ENCODE results near the gene LRMDA.

LRMDA gene

DNA sequence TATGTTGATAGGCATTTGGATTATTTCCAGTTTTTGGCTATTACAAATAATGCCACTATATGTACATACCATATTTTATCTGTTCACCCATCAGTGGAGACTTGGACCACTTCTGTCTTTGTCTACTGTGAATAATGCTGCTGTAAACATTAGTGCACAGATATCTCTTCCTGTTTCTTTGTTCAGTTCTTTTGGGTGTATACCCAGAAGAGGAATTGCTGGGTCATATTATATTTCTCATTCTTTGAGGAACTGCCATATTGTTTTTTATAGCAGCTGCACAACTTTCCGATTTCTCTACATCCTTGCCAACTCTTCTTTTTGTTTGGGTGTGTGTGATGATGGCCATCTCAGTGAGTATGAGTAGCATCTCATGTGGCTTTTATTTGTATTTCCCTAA lies 218.0 kb downstream of the LRMDA start:
- no peak for DNase-seq

DNA sequence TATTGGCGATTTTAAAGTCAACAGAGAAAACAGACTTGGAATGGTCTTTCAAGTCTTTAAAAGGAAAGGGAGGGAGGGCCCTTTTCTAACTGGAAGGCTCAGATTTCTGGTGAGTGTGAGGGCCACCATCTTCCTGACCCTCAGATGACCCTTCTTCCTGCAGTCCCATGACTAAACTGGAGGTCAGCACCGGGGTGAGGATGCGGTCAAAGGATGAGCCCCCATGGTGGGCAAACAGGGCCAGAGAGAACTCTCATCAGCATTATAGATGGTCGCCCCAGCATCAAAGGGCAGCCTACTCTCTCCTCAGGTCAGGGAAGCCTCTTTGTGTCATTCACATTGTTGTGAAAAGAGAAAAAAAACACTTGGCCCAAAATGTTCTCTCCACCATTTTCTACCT lies 219.2 kb downstream of the LRMDA start:
- DNase-seq, result no peak

DNA sequence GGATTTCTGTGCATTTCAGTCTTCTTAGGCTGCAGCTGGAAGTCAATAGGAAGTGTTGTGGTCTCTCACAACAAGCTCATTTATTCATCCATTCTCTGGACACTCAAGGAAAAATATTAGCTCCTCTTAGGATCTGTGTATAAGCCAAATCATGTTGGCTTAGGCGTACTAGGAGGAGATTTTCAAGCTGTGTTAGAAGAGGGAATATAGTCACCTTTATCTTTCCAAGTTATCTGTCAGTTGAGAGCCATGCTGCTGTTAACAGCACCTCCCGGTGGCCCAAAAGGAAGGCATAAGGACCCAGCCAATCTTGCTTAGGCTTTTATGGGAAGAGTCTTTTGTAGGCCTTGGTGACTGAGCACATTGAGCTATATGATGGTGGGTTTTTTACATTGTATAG lies 220.0 kb downstream of the LRMDA start:
- DNase-seq, result no peak

DNA sequence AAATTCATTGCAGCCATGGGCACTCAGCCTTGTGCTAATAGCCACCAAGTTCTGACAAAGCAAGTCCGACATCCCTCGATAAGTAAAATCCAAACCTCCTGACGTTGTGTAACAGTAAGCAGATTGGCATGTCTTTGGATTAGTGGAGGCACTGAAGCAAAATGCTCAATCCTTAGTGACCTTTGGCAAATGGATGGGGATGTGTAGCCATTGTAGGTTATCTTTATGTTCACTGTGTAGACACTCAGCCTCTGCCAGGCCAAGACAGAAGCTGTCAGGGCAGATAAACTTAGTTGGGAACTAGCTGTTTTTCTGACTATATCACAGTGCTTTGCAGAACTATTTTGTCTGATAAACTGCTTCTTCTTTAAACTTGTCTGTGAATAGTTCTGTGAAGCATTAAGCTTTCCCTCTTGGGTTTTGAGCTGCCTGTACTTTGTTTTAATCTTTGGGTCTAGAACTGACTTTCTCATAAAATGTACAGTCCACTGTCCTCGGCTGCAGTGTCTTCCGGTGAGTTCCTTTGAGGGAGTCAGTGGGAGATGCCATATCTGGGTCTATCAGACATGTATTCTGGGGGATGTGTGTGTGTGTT lies 220.8 kb downstream of the LRMDA start:
- DNase-seq, result no peak

DNA sequence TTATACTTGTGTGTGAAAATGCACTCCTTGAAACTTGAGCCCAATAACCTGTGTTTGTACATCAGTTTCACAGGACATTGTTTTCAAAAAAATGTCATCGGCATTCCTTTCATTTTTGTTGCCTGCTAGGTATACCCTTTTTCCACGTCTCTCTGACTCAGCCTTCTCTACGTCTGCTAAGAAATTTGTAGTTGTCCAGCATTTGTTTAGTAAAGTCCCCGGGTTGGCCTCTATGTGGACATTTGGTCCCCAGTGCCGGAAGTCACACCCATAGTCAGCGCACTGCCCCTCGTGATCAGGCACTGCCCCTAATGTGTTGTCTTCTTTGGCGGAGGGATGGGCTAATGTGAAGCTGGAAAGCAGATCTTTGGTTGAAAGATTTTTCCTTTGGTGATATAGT lies 222.3 kb downstream of the LRMDA start:
- DNase-seq, result no peak

DNA sequence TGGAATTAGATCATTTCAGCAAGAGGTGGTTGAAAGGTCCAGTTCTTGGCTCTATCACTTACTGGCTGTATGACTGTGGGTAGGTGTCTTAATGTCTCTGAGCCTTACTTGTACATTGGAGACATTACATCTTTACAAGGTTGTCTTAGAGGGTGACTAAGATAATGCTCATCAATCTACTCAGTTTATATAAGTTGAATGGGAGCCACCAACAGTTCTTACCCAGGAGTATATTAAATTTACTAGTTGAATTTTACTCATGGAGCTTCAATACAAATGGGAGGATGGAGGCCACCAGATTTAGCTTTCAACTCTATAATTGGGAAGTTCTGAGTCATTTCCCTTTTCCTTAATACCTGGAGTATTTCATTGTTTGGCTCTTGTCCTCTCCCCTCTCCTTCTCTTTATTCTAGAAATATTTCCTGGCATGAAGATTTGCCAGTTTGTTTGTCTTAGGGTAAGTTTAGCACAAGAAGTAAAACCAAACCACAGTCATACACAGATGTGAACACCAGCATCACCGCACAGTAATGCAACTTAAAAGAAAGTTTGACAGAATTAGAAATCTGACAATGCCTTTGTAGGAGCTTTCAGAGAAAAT lies 222.8 kb downstream of the LRMDA start:
- no peak for DNase-seq

DNA sequence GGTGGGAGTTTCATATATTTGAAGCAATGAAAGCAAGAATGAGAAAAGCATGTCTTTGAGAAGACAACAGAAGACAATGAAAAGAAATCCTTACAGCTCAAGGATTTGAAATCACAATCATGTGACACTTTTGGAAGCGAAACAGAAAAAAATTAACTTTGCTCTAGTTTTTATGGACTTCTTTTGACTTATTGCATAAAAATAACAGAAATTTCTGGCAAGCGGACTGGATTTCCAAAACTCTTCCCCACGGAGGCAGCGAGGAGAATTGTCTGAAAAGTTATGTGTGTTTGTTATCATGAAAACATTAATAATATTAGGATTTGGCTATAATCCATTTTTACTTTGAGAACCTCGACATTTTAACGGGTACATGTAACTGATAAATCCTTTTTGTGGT lies 223.3 kb downstream of the LRMDA start:
- no peak for DNase-seq

DNA sequence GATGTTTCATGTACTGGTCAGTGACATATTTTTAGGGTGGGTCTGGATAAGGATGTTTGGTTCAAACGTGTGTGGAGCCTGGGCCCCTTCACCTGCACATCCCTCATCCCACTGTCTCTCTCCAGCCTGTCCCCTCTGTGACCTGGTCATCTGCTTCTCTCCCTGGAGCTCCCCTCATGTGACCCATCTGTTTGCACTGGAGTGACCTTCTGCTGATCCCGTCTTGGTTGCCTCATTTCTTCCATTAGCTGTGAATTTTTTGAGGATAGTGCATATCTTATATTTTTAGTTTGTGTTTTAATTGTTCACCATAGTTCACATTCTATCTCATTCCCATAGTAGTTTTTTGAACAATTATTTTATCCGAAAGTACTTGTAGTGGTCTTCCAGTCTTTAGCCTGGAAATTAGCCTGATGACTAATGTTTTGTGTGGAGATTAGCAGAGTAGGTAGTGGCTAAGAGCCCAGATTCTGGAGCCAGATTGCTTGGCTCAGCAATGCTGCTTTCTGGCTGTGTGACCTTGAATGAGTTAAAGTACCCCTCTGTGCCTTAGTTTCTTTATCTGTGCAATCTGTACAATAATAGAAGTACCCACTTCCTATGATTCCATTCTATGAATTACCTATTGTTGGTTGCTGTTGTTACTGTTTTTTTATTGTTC lies 224.5 kb downstream of the LRMDA start:
- no peak for DNase-seq

DNA sequence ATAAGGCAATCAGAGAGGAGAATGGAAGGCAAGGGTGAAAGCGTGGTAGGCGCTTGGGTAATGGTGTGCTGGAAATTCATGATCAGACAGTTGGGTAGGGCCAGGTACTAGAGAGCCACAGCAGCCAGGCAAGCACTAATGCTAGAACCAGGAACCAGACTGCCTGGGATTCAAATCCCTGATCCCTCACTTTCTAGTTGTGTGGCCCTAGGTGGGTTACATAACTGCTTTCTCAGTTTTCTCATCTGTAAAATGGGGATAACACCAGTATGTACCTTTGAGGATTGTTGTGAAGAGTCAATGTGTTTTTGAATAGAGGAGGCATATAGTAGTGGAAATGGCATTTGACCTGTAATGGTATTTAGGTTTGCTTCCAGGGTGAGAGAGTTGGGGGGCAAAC lies 225.9 kb downstream of the LRMDA start:
- no peak for DNase-seq

DNA sequence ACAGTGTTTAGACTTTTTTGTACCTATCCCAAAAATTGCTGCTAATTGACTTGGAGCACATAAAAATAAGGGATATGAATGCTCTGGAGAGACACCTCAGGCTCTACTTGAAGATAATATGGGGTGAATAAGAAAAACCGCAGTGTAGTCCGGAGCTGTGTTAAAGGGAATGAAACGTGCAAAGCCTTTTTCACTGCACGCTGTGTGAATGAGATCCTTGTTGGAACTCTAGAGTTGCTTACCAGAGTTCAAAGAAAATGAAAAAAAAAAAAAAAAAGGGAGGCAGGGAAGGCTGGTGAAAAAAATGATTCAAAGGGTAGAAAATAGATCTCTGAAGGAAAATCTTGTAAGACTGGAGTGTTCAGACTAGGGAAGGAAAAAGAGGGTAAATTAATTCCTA lies 226.6 kb downstream of the LRMDA start:
- no peak for DNase-seq

DNA sequence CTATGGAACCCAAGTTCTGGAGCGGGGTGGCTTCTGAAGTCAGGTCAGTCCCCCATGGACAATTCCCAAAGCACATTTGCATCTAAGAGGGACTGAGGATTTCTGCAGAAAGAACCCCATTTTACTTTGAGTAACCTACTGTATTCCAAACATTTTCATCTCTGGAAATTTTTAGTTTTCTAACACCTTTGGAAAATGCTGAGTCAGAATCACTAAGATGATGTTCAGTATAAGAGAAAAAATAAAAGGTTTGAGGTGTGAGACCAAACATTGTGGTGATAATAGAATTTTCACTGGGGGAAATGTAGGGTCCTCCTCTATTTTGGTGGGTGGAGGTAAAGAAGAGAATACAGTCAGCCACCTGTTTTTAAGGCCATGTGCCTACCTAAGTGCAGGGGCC lies 227.1 kb downstream of the LRMDA start:
- no peak for DNase-seq

DNA sequence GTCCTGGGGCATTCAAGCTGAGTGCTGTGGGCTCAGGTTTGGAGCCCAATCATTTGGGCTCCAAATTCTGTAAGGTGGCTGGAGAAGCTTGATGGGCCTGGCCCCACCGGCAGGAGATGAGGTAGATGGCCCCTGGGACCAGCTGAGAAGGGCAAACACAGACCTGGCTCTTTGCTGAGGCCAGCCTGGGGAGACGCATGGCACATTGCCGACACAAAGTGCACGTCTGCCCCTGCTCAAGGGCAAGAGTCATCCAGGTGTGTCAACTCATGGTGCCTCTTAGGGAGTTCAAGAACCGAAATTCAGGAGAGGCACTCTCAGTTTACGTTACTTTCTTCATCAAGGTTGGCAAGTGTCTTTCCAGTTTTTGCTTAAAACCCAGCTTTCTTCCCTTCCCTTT lies 227.5 kb downstream of the LRMDA start:
- no peak for DNase-seq

DNA sequence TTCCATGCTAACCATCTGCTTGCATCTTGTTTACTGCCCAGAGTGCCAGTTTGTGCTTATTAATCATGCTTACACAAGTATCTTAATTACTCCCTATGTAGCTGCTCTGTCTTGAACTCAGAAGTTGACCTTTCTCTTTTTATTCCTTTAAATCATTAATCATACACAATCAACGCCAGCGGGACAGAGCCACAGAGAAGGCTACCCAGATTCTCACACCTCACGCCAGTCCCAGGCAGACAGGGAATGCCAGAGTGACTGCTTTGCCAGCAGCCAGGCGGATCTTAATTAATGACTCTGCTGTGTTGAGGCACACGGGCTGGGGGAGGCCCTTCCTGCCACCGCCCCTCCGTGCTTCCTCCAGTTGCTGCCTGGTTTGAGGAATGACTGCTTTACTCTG lies 229.4 kb downstream of the LRMDA start:
- DNase-seq, result no peak

DNA sequence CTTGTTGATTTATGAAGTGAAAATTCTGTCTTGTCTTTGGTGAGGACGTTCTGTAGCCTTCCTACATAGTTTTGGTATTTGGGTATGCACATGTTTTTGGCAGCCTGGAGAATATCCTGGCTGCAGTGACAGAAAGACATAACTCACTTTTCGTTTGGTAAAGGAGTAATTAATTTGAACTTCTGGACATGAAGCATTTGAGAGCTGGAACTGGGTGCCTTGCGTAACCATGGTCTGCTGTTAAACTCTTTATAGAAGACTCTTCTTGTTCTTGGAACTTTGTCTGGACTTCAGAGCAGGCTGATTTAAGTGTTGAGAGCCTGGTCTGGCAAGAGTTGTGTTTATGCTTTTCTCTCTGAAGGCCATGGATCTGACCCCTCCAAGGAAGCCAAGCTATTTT lies 231.3 kb downstream of the LRMDA start:
- no peak for DNase-seq

DNA sequence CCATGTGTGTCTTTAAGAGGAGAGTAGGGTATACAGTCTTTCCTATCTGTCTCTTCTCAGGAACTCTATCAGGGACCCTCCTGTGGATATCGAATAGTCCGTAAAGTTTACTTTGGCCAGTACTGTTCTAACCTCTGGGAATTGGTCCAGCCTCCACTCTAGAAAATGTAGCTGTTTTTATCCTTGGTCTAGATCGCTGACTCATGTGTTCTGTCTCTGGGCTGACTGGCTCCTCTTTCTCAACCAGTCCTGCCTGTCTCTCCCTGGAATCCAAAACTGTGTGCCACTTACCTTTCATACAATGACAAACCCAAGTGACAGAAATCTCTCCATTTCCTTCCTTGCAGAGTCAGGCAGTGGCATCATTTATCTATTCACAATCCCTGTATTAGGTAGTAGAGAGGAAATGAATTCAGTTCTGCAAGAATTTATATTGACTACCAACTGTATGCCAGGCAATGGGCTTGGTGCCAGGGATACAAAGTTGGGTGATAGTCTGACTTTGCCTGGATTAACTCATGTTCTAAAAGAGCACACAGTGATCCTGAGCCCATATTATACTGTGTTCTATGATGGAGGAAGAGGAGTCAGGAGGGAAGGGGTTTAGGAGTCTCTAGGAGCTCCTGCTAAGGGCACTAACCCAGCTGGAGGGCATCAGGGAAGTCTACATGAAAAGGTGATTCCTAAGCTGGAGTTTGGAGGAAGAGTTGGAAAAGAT lies 232.7 kb downstream of the LRMDA start:
- no peak for DNase-seq

DNA sequence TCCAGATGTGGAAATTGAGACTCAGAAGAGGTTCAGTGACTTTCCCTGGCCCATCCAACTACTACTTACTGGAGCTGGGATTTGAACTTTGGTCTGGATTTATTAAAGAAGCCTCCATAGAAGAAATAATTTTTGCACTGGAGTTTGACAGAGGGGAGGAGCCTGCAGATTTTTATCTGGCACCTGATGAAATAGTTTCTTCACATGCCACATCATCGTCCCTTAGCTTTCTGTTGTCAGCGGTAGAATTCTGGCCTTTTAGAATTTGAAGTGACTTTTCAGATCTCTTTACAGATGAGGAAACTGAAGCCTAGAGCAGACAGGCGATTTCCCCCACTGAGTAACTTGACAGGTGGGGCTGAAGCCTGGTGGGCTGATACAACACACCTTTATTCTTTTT lies 233.5 kb downstream of the LRMDA start:
- DNase-seq, result no peak

DNA sequence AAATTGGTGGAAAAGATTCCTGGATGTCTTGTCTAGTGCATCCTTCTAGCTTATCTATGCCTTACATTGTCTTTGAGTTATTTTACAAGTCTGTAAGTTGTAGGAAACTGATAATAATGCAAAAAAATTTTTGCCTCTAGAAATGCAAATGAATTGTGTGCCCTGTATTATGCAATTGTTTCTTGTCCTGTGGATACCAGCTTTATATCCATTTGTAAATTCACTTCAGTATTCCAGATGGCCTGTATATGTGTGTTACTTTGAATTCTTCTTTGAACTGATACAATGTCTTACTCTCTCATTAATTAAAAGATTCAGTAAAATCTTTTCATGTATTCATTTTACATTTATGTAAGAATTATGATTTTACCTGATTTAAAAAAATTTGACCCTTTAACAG lies 234.3 kb downstream of the LRMDA start:
- DNase-seq, result no peak

DNA sequence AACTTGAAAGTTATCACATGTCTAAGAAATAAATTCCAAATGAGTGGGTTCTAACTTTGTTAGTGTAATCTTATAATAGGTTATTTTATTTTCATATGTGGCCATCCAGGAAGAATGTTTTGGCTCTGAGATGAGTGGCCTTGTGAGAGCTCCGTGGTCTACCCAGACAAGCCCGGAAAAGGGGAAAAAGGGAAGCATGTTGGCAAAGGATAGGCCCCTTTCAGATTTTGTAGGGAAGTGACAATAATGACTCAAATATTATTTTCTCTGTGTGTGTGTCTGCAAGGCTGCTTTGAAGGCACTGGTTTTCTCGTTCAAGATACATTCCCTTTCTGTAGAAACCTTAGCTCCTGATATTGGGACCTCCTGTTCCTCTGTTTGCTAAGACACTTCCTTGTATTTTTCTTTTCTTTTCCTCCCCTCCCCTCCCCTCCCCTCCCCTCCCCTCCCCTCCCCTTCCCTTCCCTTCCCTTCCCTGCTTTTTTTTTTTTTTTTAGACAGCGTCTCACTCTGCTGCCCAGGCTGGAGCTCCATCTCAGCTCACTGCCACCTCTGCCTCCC lies 240.8 kb downstream of the LRMDA start:
- DNase-seq, result no peak

DNA sequence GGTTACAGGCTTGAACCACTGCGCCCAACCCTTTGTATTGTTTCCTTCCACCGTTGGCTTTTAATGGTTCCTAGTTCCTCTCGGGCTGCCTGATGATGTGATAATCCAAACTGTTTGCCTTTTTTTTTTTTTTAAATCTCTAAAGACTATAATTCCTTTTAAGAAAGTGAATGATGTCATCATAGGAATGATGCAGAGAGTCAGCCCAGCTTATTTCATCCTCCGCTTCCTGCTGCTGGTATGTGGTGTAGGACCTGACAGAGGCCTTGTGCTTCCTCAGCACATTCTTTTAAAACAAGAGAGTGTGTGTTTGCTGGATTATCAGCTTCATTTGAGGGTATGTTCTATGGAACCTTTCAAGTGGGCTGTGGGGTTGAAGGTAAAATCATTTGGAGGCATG lies 241.4 kb downstream of the LRMDA start:
- DNase-seq, result no peak

DNA sequence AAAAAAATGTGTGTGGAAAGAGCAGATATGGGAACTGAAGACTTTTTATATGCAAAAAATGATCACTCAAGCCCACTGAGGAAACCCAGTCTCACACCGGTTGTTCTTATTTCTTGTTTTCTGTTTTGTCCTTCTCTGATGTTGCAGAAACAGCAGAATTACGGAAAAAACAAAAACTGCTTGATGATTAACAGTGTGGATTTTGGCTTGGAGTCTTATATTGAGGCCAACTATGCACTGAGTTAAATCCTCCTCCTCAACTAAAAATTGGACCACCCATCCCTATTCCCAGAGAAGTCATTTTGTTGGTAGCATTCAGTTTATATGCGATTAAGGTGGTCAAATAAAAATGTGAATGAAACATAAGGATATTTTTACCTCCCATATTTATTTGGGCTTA lies 246.1 kb downstream of the LRMDA start:
- DNase-seq, result no peak

DNA sequence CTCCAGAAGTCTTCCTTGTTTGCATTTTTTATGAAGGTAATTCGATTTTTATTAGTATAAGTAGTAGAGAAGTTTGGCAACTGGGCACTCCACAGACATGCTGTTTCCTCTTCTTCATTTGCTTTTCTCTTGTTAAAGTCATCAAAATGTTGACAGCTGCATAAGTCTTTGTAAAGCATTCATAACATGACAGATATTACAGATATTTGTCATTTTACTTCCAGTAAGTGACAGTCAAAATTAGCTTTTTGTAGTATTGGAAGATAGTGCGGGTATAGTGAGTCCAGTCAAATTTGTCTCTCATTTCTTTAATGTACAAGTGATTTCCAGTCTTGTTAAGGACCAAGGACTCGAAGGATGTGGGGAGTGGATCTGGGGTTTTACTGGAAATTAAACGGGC lies 247.1 kb downstream of the LRMDA start:
- DNase-seq, result no peak

DNA sequence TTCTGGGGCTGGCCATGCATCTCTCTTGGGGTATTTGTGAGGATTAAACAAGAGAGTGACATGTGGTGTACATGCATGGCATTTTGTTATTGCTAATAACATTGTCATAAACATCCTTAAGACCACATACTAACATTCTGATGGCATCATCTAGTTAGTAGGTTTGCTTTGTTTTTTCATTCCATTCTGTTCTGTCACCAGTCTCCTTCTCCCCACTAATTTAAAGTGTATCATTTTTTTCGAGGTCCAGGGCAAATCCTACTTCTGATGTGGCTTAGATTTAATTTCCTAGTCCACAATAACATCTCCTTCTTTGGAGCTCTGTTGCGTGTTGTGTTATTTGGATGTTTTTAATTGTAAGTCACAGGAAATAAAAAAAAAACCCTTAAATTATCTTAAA lies 248.1 kb downstream of the LRMDA start:
- DNase-seq, result no peak

DNA sequence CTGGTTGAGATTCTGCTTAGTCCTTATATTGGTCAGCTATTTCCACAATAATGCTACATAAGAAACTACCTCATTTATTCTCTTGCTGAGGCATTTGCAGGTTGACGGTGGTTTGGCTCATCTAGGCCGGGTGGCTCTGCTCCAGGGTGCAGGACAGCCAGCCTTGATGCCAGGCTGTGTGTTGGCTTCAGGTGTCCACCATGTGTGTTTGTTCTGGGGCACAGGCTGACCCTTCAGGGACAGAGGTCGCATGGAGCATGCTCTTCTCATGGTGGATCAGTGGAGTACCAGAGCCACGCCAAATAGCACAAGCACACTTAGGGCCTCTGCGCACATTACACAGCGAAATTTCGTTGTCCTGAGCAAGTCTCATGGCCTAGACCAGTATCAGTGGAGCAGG lies 249.9 kb downstream of the LRMDA start:
- DNase-seq, result no peak
